Lower lobe of right lung (tissue), 2 donors: ENCODE data around the gene FUT9. TPM values are rescaled to one million over a fixed set of nuclear protein-coding genes. Genes with fewer than 3 reads are reported as not detected.

ENCODE experiments used
- ATAC-seq, 2 donors: fragments of 200-7000 bp; cut with Tn5 transposase; one replicate each; pipeline ENCODE4 v1.9.1; 2020 to 2022; ENCODE audit warnings: mild to moderate bottlenecking in 2 of 2, moderate library complexity in 2 of 2
- DNase-seq: peaks from one replicate; pipeline ENCODE4 v3.0.0-alpha.2; 2020
- H3K27ac ChIP-seq: fragments of 200-600 bp; one replicate; pipeline ENCODE4 v1.8.0; 2022
- H3K27me3 ChIP-seq: fragments of 200-600 bp; one replicate; pipeline ENCODE4 v1.8.0; 2022; ENCODE audit warnings: low read depth
- H3K36me3 ChIP-seq: fragments of 200-600 bp; one replicate; pipeline ENCODE4 v1.8.0; 2022; ENCODE audit warnings: mild to moderate bottlenecking
- H3K4me1 ChIP-seq: fragments of 200-600 bp; one replicate; pipeline ENCODE4 v1.8.0; 2022
- H3K4me3 ChIP-seq: fragments of 200-600 bp; one replicate; pipeline ENCODE4 v1.8.0; 2022; ENCODE audit warnings: mild to moderate bottlenecking
- H3K9me3 ChIP-seq: fragments of 200-600 bp; one replicate; pipeline ENCODE4 v1.8.0; 2022
- intact Hi-C: fragments of 100-400 bp; cut with DNase I; formaldehyde crosslinking; loops from one replicate; pipeline ENCODE4 v1.11.0; 2022
- total RNA-seq: library from RNA; stranded (reverse); fragmentation: NEBNext Ultra II Directional; extraction: Animal tissue kit (Norgen Biotek cat#: 25700); gene quantifications from one replicate; pipeline ENCODE4 v1.2.1, GENCODE V29; 2021
- TF ChIP-seq, protein P1 (sequence below): fragments of 200-600 bp; IDR thresholded peaks from one replicate; pipeline ENCODE4 v1.8.0; 2022; ENCODE audit warnings: antibody characterized with exemption, mild to moderate bottlenecking
- donor health status: DM: no; HTN: yes; CAD: no; lungs with severe emphysema.

Gene FUT9
- total RNA-seq, 1 donor from 2014 or later: not detected

DNA sequence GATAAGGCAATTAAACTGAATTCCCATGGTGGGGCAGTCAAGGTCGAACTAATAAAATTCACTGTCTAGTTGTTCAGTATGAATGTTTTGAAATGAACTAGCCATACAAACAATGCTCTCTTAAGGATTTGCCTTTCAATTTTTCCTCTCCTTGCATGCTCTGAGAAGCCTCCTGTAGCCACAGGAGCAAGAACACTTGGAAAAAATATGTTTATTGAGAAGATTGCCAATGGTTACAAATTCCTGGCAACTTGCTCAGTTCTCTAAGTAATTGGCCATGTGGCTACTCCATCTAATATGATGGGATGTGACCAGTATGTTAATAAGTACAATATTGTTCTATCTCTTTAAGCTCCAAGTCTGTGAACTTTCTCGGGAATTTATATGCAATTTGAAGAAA lies 49.4 kb downstream of the FUT9 start:
- Histone ChIP-seq H3K9me3 (no peaks in the 10 kb centered on the region), H3K36me3 (no peaks in the 10 kb centered on the region), H3K27me3 (no peaks in the 10 kb centered on the region), H3K27ac (no peak overlapping the region), H3K4me1 (no peaks in the 10 kb centered on the region), H3K4me3 (no peak overlapping the region)
- ATAC-seq (no peak), DNase-seq (no peak)
- intact Hi-C loops: no loop called here
- TF ChIP-seq, protein P1, sequence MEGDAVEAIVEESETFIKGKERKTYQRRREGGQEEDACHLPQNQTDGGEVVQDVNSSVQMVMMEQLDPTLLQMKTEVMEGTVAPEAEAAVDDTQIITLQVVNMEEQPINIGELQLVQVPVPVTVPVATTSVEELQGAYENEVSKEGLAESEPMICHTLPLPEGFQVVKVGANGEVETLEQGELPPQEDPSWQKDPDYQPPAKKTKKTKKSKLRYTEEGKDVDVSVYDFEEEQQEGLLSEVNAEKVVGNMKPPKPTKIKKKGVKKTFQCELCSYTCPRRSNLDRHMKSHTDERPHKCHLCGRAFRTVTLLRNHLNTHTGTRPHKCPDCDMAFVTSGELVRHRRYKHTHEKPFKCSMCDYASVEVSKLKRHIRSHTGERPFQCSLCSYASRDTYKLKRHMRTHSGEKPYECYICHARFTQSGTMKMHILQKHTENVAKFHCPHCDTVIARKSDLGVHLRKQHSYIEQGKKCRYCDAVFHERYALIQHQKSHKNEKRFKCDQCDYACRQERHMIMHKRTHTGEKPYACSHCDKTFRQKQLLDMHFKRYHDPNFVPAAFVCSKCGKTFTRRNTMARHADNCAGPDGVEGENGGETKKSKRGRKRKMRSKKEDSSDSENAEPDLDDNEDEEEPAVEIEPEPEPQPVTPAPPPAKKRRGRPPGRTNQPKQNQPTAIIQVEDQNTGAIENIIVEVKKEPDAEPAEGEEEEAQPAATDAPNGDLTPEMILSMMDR: no peak

DNA sequence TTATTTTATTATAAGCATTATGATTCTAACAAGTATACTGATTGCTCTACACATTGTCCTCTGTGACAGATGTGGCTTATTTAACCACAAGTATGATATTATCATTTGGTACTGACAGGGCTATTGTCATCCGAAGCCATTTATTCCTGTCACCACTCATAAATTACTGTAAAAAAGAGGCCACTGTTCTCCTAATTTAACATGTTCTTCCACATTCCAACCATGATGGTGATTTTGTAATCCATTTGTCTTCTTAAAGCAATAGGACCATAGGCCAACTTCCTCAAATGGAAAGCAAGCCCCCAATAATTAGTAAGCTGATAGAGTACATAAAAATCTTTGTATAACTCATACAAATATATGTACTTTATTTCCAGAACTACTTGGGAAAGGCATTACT lies 50.6 kb downstream of the FUT9 start:
- no peak for ATAC-seq
- Histone ChIP-seq H3K9me3 (no peaks in the 10 kb centered on the region), H3K36me3 (no peaks in the 10 kb centered on the region), H3K4me3 (no peak overlapping the region), H3K27ac (no peak overlapping the region), H3K27me3 (no peaks in the 10 kb centered on the region), H3K4me1 (no peaks in the 10 kb centered on the region)
- intact Hi-C loops: no loop called here
- no peak for DNase-seq
- TF ChIP-seq, protein P1: no peak

DNA sequence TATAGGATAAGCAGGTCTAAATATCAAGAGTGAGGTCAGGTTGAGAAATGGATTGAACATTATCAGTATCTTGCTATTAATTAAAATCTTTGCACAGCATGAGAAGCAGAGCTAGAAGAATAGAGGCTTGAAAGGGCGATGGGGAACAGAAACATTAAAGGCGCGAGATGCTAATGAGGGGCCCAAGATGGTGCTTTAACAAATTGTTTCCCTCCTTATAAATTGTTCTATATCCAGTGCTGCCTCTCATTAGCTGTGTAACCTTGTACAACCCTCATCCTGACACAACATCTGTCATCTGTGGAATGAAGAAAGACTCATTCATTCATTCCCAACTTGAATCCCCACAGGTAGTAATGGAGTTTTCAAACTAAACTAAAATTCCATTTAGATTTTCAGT lies 57.8 kb downstream of the FUT9 start:
- intact Hi-C loops: no loop called here
- H3K36me3 ChIP-seq: no peaks in the 10 kb centered on the region
- H3K4me3 ChIP-seq: no peak overlapping the region
- ATAC-seq (no peak), DNase-seq (no peak)
- H3K27me3 ChIP-seq: no peaks in the 10 kb centered on the region
- H3K9me3 ChIP-seq: no peaks in the 10 kb centered on the region
- H3K27ac ChIP-seq: no peak overlapping the region
- TF ChIP-seq, protein P1: no peak
- no peaks in the 10 kb centered on the region for H3K4me1 ChIP-seq

DNA sequence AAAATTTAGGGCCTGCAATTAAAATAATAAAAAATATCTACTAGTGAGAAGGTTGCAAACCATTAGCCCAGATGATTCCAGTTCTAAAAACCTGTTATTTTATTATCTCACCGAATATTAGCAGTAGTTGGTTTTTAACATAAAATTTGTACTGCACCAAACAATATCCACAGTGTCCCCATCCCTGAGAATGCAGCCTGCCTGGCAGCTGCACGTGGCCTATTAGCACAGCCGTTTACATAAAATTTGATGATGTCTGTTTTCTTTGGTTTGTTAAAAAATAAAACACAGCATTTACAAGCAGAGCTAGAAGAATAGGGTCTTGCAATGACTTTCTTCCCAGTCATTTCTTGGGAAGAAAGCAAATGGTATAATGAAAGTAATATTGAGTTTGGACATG lies 58.2 kb downstream of the FUT9 start:
- intact Hi-C loops: no loop called here
- Histone ChIP-seq H3K4me1 (no peaks in the 10 kb centered on the region), H3K27me3 (no peaks in the 10 kb centered on the region), H3K9me3 (no peaks in the 10 kb centered on the region), H3K4me3 (no peak overlapping the region), H3K27ac (no peak overlapping the region), H3K36me3 (no peaks in the 10 kb centered on the region)
- TF ChIP-seq, protein P1: no peak
- ATAC-seq (no peak), DNase-seq (no peak)

DNA sequence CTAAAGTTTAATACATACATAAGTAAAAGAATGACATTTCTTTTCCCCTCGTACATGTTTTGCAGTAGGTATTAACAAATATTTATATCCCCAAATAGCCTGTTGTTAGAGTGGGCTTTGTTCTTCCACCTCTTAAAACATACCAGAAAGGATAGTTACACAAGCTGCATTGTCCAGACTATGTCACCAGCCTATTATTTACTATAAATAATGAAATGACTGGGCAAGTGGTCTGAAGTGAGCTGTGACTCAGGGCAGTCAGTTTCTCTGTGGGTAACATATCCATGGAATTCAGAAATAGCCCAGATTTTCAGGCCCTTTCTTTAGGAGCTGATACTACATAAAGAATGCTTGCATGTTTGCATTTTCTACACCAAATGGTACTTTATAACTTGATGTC lies 60.1 kb downstream of the FUT9 start:
- no peak overlapping the region for H3K4me3 ChIP-seq
- no peaks in the 10 kb centered on the region for H3K36me3 ChIP-seq
- intact Hi-C loops: no loop called here
- TF ChIP-seq, protein P1: no peak
- no peaks in the 10 kb centered on the region for H3K27me3 ChIP-seq
- ATAC-seq (no peak), DNase-seq (no peak)
- H3K9me3 ChIP-seq: no peaks in the 10 kb centered on the region
- H3K4me1 ChIP-seq: no peaks in the 10 kb centered on the region
- no peak overlapping the region for H3K27ac ChIP-seq

DNA sequence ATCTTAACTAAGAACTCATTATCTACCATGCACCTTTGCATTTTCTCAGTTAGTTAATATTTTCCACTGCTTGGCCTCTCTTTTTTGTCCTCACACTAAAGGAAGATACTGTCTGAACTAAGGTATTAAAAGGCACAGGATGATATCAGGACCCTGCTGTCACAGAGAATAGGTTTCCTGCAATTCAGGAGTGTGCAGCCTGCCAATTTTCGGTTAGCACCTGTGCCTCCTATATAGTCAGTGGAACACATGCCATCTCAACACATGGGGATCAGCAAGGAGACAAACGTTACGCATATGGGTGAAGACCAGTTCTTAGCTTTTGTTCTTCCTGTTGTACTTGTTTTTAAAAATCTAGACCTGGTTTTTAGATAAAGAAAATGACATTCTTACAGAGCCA lies 71.0 kb downstream of the FUT9 start:
- intact Hi-C loops: no loop called here
- DNase-seq (no peak), ATAC-seq (no peak)
- Histone ChIP-seq H3K9me3 (no peaks in the 10 kb centered on the region), H3K27me3 (no peaks in the 10 kb centered on the region), H3K4me1 (no peaks in the 10 kb centered on the region), H3K36me3 (no peaks in the 10 kb centered on the region), H3K27ac (no peak overlapping the region), H3K4me3 (no peak overlapping the region)
- TF ChIP-seq, protein P1: no peak
